ENCODE results near the gene LTBP4. TPM values are rescaled to one million over a fixed set of nuclear protein-coding genes. Genes with fewer than 3 reads are reported as not detected.

Gene LTBP4
- total RNA-seq, 4 donors from 2014 or later: 43.5 to 249 (median 65.5) TPM

DNA sequence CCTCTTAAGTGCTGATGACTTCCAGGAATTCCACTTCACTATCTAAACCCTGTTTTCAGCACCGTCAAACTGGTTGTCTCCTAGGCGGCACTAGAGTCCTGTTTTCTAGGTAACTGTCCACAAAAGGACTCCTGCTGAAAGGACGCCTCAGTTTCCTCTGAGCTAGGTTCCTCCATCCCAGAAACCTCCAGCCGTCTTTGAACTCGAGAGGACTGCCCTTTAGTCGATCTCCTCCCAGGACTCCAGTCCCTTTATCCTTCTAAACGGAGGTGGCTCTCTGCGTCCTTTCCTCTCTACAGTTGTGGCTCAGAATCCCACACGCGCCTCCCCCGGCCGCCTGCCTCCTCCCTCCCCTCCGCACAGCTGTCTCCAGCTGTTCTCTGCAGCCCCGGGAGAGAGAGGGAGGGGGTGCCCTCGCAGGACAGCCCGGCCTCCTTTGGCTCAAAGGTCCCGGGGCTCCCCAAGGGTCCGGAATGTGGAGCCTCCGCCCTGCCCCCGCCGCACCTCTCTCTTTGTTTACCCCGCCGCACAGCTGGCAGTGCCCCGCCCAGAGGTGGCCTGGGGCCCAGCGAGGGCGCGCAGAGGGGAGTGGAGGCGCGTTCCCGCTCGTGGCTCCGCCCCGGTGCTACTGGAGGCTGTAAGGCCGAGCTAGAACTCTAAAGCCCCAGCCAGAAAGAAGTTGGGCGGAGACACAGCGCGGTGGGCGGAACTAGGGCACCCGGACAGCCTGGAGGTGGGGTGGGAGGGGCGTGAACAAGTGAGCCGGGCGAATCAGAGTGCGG lies 2.4 kb downstream of the LTBP4 start:
- Histone ChIP-seq H3K9me3 (no peaks in the 10 kb centered on the region), H3K4me1 (peaks cover 70 to 99% (median 81%) of the 10 kb centered on the region in 3 donors), H3K36me3 (no peaks in the 10 kb centered on the region), H3K4me3 (peak overlapping the region; percentile 25 to 81 (median 60)), H3K27me3 (peaks cover 0 to 31% (median 0%) of the 10 kb centered on the region in 4 donors), H3K27ac (peak overlapping the region; percentile 95 to 97 (median 96))
- intact Hi-C loops (cut with DNase I): loop anchor here (10.0 kb wide), 1 partner anchor 179 kb away; the partner anchor contains the start of gene SERTAD1
- WGBS, 2 donors: 2 to 4% methylated on average over 19 to 21 of the region's 43 CpGs
- TF ChIP-seq POLR2A (IDR thresholded peaks at IDR 0.05): peak in 3 of 4 donors; percentile 31 to 71 (median 61)
- TF ChIP-seq, protein P1, sequence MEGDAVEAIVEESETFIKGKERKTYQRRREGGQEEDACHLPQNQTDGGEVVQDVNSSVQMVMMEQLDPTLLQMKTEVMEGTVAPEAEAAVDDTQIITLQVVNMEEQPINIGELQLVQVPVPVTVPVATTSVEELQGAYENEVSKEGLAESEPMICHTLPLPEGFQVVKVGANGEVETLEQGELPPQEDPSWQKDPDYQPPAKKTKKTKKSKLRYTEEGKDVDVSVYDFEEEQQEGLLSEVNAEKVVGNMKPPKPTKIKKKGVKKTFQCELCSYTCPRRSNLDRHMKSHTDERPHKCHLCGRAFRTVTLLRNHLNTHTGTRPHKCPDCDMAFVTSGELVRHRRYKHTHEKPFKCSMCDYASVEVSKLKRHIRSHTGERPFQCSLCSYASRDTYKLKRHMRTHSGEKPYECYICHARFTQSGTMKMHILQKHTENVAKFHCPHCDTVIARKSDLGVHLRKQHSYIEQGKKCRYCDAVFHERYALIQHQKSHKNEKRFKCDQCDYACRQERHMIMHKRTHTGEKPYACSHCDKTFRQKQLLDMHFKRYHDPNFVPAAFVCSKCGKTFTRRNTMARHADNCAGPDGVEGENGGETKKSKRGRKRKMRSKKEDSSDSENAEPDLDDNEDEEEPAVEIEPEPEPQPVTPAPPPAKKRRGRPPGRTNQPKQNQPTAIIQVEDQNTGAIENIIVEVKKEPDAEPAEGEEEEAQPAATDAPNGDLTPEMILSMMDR (IDR thresholded peaks at IDR 0.05): peak in 1 of 6 experiments; percentile 15
- peak; percentile 74 for DNase-seq

DNA sequence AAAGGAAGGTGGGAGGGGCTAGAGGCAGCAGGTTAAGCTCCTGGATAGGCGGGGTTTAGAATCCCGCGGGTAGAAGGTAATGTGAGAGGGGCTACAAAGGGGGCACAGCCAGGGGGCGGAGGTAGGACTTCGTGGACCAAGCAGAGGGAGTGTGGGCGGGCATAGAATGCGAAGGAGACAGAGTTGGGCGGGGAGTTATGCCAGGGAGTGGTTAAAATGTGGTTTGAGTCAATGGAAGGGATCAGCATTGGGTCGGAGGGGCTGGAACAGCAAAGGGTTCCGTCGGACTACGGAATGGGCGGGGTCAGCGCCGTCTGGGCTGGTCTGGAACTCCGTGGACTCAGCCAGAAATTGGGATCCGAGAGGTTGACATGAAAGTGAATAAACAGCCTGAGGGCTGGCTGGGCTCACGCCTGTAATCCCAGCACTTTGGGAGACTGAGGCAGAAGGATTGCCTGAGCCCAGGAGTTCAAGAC lies 3.0 kb downstream of the LTBP4 start:
- Histone ChIP-seq H3K27ac (peak overlapping the region; percentile 95 to 97 (median 96)), H3K4me3 (peak overlapping the region; percentile 5 to 81 (median 60))
- 1 to 8% methylated on average over 15 to 17 of the region's 18 CpGs for WGBS, 2 donors

DNA sequence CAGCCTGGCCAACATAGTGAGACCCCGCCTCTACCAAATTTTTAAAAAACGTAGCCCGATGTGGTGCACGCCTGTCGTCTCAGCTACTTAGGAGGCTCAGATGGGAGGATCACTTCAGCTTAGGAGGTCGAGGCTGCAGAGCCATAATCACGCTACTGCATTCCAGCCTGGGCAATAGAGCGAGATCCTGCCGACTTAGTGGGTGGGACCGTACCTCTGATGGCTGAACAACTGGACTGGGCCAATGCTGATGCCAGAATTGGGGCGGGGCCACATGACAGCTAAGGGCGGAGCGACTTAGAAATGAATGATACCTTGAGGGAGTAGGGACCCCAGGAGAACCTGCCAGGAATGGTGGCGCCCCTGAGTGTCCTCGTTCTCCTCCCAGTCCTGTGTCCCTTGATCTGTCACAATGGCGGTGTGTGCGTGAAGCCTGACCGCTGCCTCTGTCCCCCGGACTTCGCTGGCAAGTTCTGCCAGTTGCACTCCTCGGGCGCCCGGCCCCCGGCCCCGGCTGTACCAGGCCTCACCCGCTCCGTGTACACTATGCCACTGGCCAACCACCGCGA lies 3.6 kb downstream of the LTBP4 start:
- peak overlapping the region; percentile 95 to 97 (median 96) for H3K27ac ChIP-seq
- H3K27me3 ChIP-seq: peaks cover 0 to 20% (median 0%) of the 10 kb centered on the region in 4 donors
- no peaks in the 10 kb centered on the region for H3K36me3 ChIP-seq
- intact Hi-C loops (cut with DNase I): loop anchor here (5.0 to 10.0 kb wide), 2 partner anchors 113 to 180 kb away; partner anchors contain the start of genes COQ8B, ITPKC and SERTAD1
- peaks cover 75 to 99% (median 75%) of the 10 kb centered on the region in 3 donors for H3K4me1 ChIP-seq
- TF ChIP-seq POLR2A (IDR thresholded peaks at IDR 0.05): no peak
- TF ChIP-seq, protein P1 (IDR thresholded peaks at IDR 0.05): no peak
- 29 to 42% methylated on average over 16 to 19 of the region's 29 CpGs for WGBS, 2 donors
- no peak for DNase-seq
- H3K9me3 ChIP-seq: no peaks in the 10 kb centered on the region
- peak overlapping the region; percentile 38 to 81 (median 60) for H3K4me3 ChIP-seq

More for the DNA sequence above, 3.0 kb downstream of the LTBP4 start:
- H3K36me3 ChIP-seq: no peaks in the 10 kb centered on the region
- H3K9me3 ChIP-seq: no peaks in the 10 kb centered on the region
- TF ChIP-seq, protein P1 (IDR thresholded peaks at IDR 0.05): no peak
- TF ChIP-seq POLR2A (IDR thresholded peaks at IDR 0.05): no peak
- intact Hi-C loops (cut with DNase I): loop anchor here (10.0 kb wide), 1 partner anchor 179 kb away; the partner anchor contains the start of gene SERTAD1
- no peak for DNase-seq
- H3K27me3 ChIP-seq: peaks cover 0 to 24% (median 0%) of the 10 kb centered on the region in 4 donors
- H3K4me1 ChIP-seq: peaks cover 73 to 99% (median 79%) of the 10 kb centered on the region in 3 donors

DNA sequence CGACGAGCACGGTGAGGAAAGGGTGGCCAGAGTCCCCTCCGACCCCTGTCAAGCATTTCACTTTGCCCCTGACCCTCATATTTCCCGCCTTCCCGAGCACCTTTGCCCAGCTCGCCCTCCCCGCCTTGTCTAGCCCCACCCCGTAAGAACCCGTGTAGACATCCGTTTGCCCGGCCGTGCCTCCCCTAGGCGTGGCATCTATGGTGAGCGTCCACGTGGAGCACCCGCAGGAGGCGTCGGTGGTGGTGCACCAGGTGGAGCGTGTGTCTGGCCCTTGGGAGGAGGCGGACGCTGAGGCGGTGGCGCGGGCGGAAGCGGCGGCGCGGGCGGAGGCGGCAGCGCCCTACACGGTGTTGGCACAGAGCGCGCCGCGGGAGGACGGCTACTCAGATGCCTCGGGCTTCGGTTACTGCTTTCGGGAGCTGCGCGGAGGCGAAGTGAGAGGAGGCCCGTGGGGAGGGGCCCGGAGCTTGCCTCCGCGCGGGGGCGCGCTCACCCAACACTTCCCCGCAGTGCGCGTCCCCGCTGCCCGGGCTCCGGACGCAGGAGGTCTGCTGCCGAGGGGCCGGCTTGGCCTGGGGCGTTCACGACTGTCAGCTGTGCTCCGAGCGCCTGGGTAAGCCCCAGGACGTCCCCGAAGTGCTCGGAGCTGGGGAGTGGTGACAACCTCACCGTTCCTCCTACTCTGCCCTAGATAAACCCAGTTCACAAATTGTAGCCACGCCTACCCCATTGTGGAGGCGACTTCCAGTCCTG lies 4.2 kb downstream of the LTBP4 start:
- Histone ChIP-seq H3K9me3 (no peaks in the 10 kb centered on the region), H3K4me3 (peak overlapping the region; percentile 38 to 81 (median 55)), H3K27me3 (peaks cover 0 to 13% (median 0%) of the 10 kb centered on the region in 4 donors), H3K4me1 (peaks cover 71 to 99% (median 72%) of the 10 kb centered on the region in 3 donors), H3K36me3 (no peaks in the 10 kb centered on the region), H3K27ac (peak overlapping the region; percentile 95 to 97 (median 96))
- TF ChIP-seq POLR2A (IDR thresholded peaks at IDR 0.05): peak in 3 of 4 donors; percentile 45 to 75 (median 64)
- TF ChIP-seq, protein P1 (IDR thresholded peaks at IDR 0.05): peak in 4 of 6 experiments; percentile 15 to 49 (median 21)
- intact Hi-C loops (cut with DNase I): loop anchor here (5.0 to 10.0 kb wide), 2 partner anchors 112 to 181 kb away; partner anchors contain the start of genes COQ8B, ITPKC and SERTAD1
- WGBS, 2 donors: 2 to 6% methylated on average over 10 to 14 of the region's 71 CpGs
- no peak for DNase-seq
